ENCODE data around the gene GHRL.

Gene GHRL, protein sequence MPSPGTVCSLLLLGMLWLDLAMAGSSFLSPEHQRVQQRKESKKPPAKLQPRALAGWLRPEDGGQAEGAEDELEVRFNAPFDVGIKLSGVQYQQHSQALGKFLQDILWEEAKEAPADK

DNA sequence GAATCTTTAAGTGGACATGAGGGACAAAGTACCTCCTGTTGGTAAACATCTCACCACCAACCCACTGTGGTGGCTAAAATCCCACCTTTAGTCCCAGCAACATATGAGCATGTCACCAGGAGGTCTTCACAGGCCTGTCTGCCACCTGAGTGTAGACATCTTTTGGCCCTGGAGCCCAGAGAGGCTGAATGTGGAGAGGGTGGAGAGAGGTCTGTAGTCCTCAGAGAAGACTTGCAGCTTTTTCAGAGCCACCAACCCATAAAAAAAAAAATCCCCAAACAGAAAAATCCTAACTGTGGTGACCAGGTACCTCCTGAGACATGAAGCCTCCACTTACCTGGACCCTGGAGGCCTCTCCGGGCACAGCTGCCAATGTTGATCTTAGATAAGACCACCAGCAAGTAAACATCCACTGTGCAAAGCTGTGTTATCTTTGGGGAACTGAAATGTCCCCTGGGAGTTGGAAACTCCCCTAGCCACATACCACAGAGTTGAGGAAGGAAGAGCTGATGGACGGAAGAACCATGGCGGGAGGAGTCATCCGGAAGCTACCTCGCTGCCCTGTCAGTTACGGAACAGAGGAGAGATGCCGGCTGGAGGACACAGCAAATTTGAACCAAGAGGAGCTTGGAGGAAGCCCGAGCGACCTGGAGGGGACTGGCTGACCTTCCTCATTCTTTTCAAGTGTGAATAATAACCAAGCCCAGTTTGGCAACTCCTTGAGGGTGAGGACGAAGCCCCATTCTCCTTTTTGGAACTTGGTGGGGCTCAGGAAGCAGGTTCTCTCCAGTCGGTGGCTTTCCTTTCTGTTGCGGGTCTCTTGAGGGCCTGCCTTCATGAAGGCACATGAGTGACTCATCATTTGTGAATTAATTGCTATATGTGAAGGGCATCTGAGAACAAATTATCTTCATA is at the start of gene GHRL:
Gene GHRL (minus strand): TSS at position 443 of the 915 bp plus-strand sequence. CDS start 2,767 bp downstream, outside the sequence.
- DNase-seq: no peak

GRCh38 chr3:10341901-10342398 is 49.2 kb upstream of the GHRL start:
- no peak for DNase-seq

DNA sequence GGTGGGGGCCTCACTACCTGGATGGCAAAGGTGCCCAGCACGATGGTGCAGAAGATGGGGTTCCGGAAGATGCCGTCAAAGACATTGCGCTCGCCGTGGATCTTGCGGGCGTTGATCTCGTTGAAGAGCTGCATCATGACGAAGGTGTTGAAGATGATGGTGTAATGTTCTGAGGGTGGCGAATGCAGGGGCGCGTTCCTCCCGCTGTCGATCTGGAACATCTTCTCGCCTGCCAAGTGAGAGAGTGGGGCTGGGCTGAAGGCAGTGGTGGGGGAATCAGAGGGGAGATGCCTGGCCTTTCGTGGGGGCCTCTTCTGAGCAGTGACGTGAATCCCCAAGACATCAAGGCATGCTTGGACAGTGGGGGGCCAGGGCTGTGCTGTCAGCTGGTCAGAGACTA is 47.7 kb upstream of the GHRL start:
- DNase-seq: no peak

GRCh38 chr3:10340046-10340445 is 47.3 kb upstream of the GHRL start:
- no peak for DNase-seq

DNA sequence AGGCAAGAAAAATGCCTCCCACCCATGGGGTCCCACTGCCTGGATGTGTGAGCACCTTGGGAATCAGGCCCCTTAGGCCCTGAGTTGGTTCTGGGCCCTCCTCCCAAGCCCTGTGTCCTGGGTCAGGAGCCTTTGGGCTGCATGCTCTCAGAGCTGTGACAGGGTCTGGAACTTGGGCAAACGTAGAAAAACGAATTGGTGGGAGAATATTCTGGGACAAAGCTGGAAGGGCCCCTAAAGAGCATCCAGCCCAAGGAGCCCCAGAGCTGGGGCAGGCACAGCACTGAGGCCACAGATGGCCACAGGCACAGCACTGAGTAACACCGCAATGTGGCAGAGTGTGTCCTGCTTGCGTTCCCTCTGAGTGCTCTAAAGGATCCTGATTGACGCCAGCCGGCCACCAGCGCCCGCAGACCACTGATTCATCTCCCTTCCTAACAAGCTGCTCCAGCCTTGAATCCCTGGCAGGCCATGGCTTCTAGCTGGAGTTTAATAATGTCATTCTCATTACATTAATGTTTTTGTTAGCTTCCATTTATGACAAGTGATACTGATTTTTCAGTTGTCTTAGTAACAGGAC is 46.7 kb upstream of the GHRL start:
- DNase-seq: no peak

DNA sequence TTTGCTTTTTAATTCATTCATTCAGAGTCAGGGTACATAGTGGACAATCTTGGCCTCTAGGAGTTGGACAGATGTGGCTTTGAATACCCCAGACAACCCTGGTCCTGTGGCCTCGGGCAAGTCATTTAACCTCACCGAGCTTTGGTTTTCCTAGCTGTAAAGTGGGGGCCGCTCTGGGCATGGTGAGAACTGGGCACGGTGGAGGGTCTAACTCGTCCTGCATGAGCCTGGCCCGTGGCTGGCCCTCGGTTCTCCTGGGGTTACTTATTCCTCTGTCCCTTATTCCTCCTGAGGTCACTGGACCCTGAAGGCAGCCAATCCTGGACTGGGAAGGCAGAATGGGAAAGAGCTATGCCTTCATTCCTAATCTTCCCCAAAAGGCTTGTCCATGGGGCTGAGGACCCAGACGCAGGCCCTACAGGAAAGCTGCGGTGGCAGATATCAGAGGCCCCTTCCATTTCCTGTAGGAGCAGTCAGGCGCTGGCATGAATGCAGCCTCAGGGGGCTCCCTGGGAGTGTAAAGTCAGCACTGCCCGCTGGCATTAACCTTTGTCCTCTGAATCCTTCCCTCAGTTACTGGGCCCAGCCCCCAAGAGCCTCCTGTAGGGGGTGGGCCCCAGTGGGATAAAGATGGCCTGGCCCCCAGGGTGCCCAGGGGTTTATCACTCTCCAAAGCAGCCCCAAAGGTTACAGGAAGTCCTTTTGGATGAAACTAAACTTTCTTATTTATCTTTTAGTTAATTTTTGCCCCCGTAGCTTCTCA is 46.0 kb upstream of the GHRL start:
- DNase-seq: no peak

DNA sequence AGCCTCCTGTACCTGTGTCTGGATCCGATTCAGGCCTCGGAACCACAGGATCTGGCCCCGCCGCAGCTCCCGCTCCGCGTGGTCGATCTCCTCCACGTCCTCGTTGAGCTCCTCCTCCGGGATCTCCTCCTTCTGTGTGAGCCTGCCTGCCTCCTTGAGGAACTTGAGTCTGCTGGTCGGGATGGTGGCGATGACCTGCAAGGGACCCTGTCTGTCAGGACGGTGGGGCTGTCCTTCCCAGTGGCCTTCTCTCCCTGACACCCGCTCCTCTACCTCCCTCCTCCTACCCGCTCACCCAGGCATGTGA is 45.4 kb upstream of the GHRL start:
- DNase-seq: no peak

DNA sequence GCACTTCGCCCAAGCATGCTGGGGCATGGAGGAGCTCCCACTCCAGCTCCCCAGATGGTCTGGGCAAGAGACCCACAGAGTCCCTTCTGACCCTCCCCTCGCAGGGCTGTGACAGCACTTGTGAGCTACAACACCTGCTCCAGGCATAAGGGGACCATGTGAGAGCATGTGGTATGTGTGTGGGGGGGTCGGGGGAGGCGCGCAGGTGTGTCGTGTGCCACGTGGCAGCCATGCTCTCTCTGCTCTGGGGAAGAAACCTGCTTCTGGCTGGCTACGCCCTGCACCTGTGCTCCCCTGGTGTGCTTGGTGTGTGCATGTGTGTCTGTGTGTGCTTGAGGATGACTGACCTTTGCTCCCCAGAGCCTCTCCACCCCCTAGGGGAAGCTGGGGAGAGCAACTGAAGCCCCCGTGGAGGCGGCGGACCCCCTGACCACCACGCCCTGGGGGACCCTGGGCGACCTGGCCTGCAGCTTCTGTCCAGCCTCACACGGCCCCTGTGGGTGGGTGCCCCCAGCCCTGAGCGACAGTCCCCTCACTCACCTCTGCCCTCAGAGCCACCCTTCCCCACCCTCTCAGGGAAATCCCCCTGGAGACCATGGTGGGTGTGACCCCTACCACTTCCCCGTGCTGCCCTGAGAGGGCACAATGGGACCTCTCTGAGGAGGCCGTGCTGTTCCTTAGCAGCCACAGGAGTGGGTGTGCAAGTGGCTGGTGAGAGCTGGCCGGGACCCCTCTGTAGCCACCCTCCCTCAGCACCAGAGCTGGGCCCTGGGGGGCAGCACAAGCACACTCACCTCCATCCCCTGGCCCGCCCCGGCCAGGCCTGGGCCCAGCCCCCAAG is 44.8 kb upstream of the GHRL start:
- DNase-seq: no peak

- no peak for DNase-seq
These were observed 44.0 kb upstream of the GHRL start for GRCh38 chr3:10336761-10337160.

- no peak for DNase-seq
These were observed 43.3 kb upstream of the GHRL start for GRCh38 chr3:10335871-10336622.

DNA sequence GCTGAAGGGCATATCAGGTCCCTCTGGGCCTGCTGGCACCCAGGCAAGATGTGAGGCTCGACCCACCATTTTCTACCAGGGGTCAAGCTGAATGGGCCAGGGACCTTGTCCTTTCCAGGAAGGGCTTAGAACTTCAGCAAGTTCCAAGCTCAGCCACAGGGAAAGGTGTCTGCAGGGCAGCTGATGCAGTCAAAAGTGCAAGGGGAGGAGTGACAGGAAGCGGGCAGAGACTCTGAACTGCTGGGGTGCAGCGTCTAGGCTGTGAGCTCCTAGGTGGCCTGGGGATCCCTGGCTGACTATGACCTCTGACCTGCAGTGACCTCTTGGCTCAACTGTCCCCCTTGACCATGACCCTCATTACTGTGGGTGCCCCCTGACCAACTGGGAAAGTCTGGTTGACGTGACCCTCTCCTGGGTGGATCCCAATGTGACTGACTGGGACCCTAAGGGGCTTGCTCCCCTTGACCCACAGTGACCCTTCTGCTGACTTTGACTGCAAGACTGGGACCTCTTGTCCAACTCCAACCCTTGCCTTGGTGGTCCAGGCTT is 42.5 kb upstream of the GHRL start:
- DNase-seq: no peak

DNA sequence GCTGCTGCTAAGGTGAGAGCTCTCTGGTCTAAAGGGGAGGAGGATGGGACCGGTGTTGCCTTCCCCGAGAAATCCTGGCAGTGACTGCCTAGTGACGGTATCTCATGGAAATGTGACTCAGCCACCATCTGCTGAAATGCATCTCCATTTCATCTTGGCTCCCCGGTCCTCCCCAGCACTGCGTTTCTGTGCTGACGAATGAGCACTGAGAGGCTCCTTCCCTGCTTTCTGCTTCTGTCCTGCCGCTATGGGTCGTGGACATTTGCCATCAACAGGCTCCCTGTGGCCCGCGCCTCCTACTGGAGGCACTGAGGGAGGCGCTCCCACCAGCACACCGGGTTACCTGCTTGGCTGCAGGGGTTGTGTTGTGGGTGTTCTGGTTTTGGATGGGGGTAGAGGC is 41.7 kb upstream of the GHRL start:
- DNase-seq: no peak

GRCh38 chr3:10334042-10334441 is 41.3 kb upstream of the GHRL start:
- no peak for DNase-seq

GRCh38 chr3:10333349-10333650 is 40.6 kb upstream of the GHRL start:
- DNase-seq: no peak

DNA sequence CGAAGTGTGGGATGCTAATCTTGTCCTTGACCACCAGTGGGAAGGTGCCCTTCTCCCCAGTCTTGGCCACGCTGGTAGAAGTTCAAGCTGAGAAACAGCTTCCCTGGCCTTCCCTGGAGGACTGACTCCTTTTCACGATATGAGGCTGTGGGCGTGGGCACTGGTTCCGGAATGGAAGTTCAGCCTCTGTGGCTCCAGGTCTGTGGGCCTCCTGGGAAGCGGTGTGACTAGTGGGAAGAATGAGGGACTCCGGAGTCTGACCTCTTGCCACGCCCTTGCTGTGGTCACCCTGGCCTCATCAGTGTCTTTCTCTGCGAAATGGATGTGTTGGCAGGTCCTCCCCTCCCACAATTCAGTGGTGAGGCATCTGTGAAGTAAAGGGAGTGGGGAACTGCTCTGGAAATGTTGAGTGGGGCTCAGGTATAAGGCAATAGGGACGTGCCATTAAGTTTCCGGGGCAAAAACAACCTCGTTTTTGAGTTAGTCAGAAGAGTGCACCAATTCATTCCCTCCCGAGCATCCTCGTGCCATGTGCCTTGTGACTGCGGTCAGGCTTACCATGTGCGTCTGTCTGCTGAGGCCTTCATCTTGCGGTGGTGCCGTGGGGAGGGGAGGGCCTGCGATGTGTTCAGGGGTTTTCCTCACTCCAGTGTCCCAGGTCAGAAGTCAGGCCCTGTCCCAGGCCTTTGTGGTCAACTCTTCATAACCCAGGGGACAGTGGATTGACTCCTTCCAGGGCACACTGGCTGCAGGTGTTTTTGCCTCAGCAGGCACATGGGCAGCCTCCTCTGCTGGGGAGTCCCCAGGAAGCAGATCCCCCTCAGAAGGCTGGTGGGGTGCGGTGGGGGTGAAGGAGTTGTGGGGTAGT is 40.0 kb upstream of the GHRL start:
- DNase-seq: no peak

DNA sequence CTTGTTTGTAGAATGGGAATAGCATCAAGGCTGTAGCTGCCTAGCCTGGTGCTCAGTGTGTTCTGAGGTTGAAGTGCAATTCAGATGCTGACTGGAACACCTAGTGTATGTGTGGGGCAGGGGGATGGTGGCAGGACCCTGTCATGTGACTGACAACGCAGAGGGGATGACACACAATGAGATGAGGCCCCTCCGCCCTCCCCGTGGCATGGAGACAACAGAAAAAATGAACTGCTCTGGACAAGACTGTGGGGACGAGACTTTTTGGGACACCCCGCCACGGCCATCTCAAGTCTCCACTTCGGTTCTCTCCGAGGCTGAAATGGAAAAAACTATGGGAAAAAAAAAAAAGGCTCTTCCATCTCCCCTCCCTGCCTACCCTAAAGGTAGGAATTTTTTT is 38.6 kb upstream of the GHRL start:
- no peak for DNase-seq

DNA sequence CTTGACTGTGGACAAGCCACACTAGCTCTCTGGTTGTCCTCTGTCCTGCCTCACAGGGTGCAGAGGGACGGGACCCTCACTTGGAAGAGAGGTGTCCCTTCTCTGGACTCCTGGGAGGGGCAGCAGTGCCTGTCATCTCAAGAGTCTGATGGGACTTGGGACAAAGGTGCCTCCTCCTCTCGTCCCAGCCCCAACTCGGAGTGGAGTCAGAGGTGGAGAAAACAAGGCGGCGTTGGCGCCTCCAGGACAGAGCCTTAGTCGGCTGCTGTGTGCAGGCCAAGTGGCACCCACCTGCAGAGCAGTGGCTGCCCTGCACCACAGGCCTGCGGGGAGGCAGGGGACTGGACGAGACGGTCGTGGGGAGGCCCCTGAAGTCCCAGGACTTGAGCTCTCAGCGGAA is 37.6 kb upstream of the GHRL start:
- DNase-seq: no peak

GRCh38 chr3:10329495-10330015 is 36.8 kb upstream of the GHRL start:
- no peak for DNase-seq

DNA sequence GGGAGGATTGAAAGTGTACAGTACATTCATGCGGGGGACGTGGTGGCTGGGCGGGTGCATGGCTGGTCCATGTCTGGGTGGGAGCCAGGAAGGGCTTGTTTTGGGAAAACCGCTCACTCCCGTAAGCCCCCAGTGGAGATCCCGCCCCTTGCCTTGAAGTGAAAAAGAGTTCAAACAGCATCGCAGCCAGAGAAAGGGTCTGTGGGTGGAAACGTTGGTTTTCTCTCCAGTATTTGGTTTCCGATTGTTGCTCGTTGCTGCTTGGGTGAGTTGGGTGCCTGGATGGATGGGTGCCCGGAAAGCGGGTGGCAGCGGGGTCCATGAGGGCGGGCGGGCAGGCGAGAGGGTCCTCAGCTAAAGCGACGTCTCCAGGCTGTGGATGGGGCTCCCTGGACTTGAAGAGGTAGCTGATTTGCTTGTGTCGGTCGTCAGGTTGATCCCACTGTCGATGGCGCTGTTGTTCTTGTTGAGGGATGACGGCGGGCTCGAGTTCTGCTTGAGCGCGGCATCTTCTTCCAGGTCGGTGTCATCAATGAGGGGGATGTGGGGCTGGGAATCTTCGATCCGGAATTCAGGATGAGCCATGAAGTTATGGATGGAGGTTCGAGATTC is 35.8 kb upstream of the GHRL start:
- no peak for DNase-seq

DNA sequence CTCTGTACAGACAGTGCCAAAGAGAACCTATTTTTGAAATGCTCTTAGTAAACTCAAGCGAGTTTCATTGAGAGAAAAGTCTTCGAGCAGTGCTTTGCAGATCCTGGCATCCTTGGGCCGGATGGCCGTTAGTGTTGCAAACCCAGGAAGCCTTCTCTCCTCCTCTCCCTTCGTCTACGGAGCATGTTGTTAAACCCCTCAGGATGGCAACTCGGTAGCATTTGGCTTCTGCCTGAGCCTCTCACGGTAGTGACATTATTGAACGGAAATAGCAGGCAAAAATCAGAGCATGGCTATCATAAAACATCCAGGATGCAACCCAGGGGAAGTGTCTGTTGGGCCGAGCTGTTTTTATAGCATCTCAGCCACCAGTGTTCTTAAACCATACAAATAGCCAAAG is 34.8 kb upstream of the GHRL start:
- DNase-seq: no peak

Measured in NCI-H226 (cell line).